GM19397 (cell line): Measurements from ENCODE around the gene ANKMY1.

Experiments used
- ATAC-seq: cut with Tn5 transposase; IDR thresholded peaks from one replicate; pipeline ENCODE4 v1.9.1; 2021; ENCODE audit warnings: mild to moderate bottlenecking, moderate library complexity; ENCODE audit not compliant: unreplicated experiment

The ANKMY1 gene

GRCh38 chr2:240581811-240582210, 24.0 kb upstream of the ANKMY1 start:
- no peak for ATAC-seq

- no peak for ATAC-seq
Measured at GRCh38 chr2:240579771-240580614, 22.2 kb upstream of the ANKMY1 start.

GRCh38 chr2:240579071-240579762, 21.4 kb upstream of the ANKMY1 start:
- ATAC-seq = no peak

GRCh38 chr2:240578488-240578887, 20.7 kb upstream of the ANKMY1 start:
- no peak for ATAC-seq

GRCh38 chr2:240578110-240578450, 20.3 kb upstream of the ANKMY1 start:
- ATAC-seq = no peak

- ATAC-seq = no peak
Measured at GRCh38 chr2:240577281-240578109, 19.7 kb upstream of the ANKMY1 start.

- ATAC-seq = no peak
Measured at GRCh38 chr2:240576436-240577205, 18.8 kb upstream of the ANKMY1 start.

GRCh38 chr2:240576036-240576435, 18.2 kb upstream of the ANKMY1 start:
- ATAC-seq = no peak

- ATAC-seq = no peak
Measured at GRCh38 chr2:240575101-240575965, 17.5 kb upstream of the ANKMY1 start.

- no peak for ATAC-seq
Measured at GRCh38 chr2:240574386-240575100, 16.8 kb upstream of the ANKMY1 start.

- no peak for ATAC-seq
Measured at GRCh38 chr2:240573516-240574385, 16.0 kb upstream of the ANKMY1 start.

- ATAC-seq = no peak
Measured at GRCh38 chr2:240573071-240573515, 15.3 kb upstream of the ANKMY1 start.

- ATAC-seq = no peak
Measured at GRCh38 chr2:240572141-240573031, 14.6 kb upstream of the ANKMY1 start.

- ATAC-seq = no peak
Measured at GRCh38 chr2:240571314-240571973, 13.7 kb upstream of the ANKMY1 start.

- no peak for ATAC-seq
Measured at GRCh38 chr2:240570531-240571313, 12.9 kb upstream of the ANKMY1 start.

- no peak for ATAC-seq
Measured at GRCh38 chr2:240569998-240570530, 12.3 kb upstream of the ANKMY1 start.
